OCI-LY7 (cell line): Measurements from ENCODE around the gene TRAPPC6A. TPM values are rescaled to one million over a fixed set of nuclear protein-coding genes. Genes with fewer than 3 reads are reported as not detected.
A peak's percentile ranks its signal among the peaks of the same experiment; 100 is the strongest.

Experiments
- BruUV-seq: library from RNA; stranded (reverse); fragments of 400-500 nt; replicated peaks from 2 replicates; lab custom pipeline; 2021; lab: Mats Ljungman, UMichigan
- CTCF ChIA-PET: fragments of 300-600 bp; sonication (Branson Sonifier 250); formaldehyde crosslinking; loops from one replicate; lab custom pipeline; 2022; ENCODE audit warnings: antibody characterized with exemption; ENCODE audit not compliant: unreplicated experiment; lab: Charles Lee
- POLR2A ChIA-PET: fragments of 300-600 bp; sonication (Branson Sonifier 250); formaldehyde crosslinking; loops from one replicate; lab custom pipeline; 2022; ENCODE audit warnings: antibody characterized with exemption; lab: Charles Lee
- DNase-seq: peaks from one replicate; pipeline ENCODE4 v3.0.0-alpha.2; 2015; ENCODE audit warnings: low spot score
- H2AFZ ChIP-seq: fragments of 200-600 bp; sonication (generic), shearing (Covaris generic); 2 replicates; pipeline ENCODE4 v1.6.1; 2014; ENCODE audit warnings: mild to moderate bottlenecking, antibody characterized with exemption, low read length, moderate library complexity
- H3K27ac ChIP-seq: fragments of 200-600 bp; sonication (generic); 2 replicates; pipeline ENCODE4 v1.5.1; 2014; ENCODE audit warnings: mixed run types, low read depth, mild to moderate bottlenecking, moderate library complexity, low read length, inconsistent platforms; ENCODE audit not compliant: poor library complexity, severe bottlenecking
- H3K36me3 ChIP-seq: fragments of 200-600 bp; sonication (generic); 2 replicates; pipeline ENCODE4 v1.6.1; 2014; ENCODE audit warnings: mild to moderate bottlenecking, antibody characterized with exemption, low read length, moderate library complexity, mixed read lengths; ENCODE audit not compliant: insufficient read depth
- H3K4me1 ChIP-seq: fragments of 200-600 bp; sonication (generic); 2 replicates; pipeline ENCODE4 v1.5.1; 2014; ENCODE audit warnings: mild to moderate bottlenecking, low read length; ENCODE audit not compliant: insufficient read depth, poor library complexity, severe bottlenecking
- H3K4me2 ChIP-seq: fragments of 200-600 bp; sonication (generic); 2 replicates; pipeline ENCODE4 v1.6.1; 2014; ENCODE audit warnings: mild to moderate bottlenecking, low read length
- H3K4me3 ChIP-seq: fragments of 200-600 bp; sonication (generic); 2 replicates; pipeline ENCODE4 v1.5.1; 2014; ENCODE audit warnings: mild to moderate bottlenecking, low read depth, low read length; ENCODE audit not compliant: poor library complexity, severe bottlenecking
- H3K79me2 ChIP-seq: fragments of 200-600 bp; sonication (generic); 2 replicates; pipeline ENCODE4 v1.6.1; 2016; ENCODE audit warnings: low read depth, mild to moderate bottlenecking, low read length, moderate library complexity, mixed read lengths; ENCODE audit not compliant: insufficient read depth
- H3K9me2 ChIP-seq: fragments of 200-600 bp; sonication (generic); 2 replicates; pipeline ENCODE4 v1.6.1; 2016; ENCODE audit warnings: mild to moderate bottlenecking, low read length, mixed read lengths; ENCODE audit not compliant: insufficient read depth
- H3K9me3 ChIP-seq: fragments of 200-600 bp; sonication (generic); 2 replicates; pipeline ENCODE4 v1.6.1; 2014; ENCODE audit warnings: mild to moderate bottlenecking, mixed run types, low read length, mixed read lengths
- H4K20me1 ChIP-seq: fragments of 200-600 bp; sonication (generic); 2 replicates; pipeline ENCODE4 v1.6.1; 2014; ENCODE audit warnings: mild to moderate bottlenecking, antibody characterized with exemption, low read length, moderate library complexity, mixed read lengths; ENCODE audit not compliant: insufficient read depth
- EZH2phosphoT487 ChIP-seq: fragments of 200-600 bp; sonication (generic); IDR thresholded peaks from 2 replicates; pipeline ENCODE4 v1.6.1; 2018; ENCODE audit warnings: low read depth, borderline replicate concordance, mild to moderate bottlenecking, mixed run types, antibody characterized with exemption, low read length, moderate library complexity, mixed read lengths
- intact Hi-C: fragments of 100-400 bp; cut with micrococcal nuclease; formaldehyde crosslinking; loops from one replicate; pipeline ENCODE4 v1.10.0; 2022; ENCODE audit not compliant: unreplicated experiment
- total RNA-seq, 2 experiments: library from RNA; depleted of rRNA in 1 of 2; stranded (reverse); fragments of >200 nt in 1 of 2; shearing (Covaris generic) in 1 of 2; gene quantifications; 2 replicates each; pipeline ENCODE4 v1.2.3, GENCODE V29; 2014 to 2022
- TF ChIP-seq, protein P1 (sequence below): fragments of 200-600 bp; sonication (generic); conservative IDR thresholded peaks from 2 replicates; pipeline ENCODE4 v1.5.1; 2014; ENCODE audit warnings: mild to moderate bottlenecking, antibody characterized with exemption, low read length, moderate library complexity, mixed read lengths

TRAPPC6A gene
- total RNA-seq, 2 experiments from 2014 or later = 55.6 to 70.9 TPM

DNA sequence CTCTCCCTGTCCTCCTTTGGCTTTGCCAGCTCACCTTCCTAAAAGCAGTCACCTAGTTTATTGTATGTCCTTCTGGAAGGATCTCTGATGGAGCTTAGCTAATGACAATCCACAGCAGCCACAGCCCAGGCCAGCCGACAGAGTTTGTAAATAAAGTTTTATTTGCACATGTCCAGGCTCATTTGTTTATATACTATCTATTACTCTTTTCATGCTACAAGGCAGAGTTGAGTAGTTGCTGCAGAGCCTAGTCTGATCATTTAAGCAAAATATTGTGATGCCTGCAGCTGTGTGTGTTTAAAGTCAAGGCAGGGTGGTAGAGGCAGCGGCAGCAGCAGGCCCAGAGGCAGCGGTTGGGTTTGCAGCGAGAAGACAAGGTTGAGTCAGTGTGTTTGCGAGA lies 49.9 kb downstream of the TRAPPC6A start:
- H3K27ac ChIP-seq = no peak overlapping the region
- no TSS peak for BruUV-seq
- DNase-seq = no peak
- no peaks in the 10 kb centered on the region for H3K9me3 ChIP-seq
- H3K4me1 ChIP-seq = peaks cover 54% of the 10 kb centered on the region
- H3K9me2 ChIP-seq = no peaks in the 10 kb centered on the region
- H3K4me3 ChIP-seq = no peak overlapping the region
- H3K36me3 ChIP-seq = peaks cover 10% of the 10 kb centered on the region; the same call in 1 of the 2 replicates
- TF ChIP-seq, protein P1, sequence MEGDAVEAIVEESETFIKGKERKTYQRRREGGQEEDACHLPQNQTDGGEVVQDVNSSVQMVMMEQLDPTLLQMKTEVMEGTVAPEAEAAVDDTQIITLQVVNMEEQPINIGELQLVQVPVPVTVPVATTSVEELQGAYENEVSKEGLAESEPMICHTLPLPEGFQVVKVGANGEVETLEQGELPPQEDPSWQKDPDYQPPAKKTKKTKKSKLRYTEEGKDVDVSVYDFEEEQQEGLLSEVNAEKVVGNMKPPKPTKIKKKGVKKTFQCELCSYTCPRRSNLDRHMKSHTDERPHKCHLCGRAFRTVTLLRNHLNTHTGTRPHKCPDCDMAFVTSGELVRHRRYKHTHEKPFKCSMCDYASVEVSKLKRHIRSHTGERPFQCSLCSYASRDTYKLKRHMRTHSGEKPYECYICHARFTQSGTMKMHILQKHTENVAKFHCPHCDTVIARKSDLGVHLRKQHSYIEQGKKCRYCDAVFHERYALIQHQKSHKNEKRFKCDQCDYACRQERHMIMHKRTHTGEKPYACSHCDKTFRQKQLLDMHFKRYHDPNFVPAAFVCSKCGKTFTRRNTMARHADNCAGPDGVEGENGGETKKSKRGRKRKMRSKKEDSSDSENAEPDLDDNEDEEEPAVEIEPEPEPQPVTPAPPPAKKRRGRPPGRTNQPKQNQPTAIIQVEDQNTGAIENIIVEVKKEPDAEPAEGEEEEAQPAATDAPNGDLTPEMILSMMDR = no peak
- TF ChIP-seq EZH2phosphoT487 = no peak
- CTCF ChIA-PET = no interaction called here
- H3K4me2 ChIP-seq = no peak overlapping the region
- POLR2A ChIA-PET = interaction anchor here (0.9 kb wide), 1 partner anchor 8 kb away, joined by 4 read pairs; no protein-coding TSS in a partner anchor
- peaks cover 4% of the 10 kb centered on the region; the same call in 1 of the 2 replicates for H4K20me1 ChIP-seq
- no peak overlapping the region for H2AFZ ChIP-seq
- intact Hi-C loops = no loop called here
- H3K79me2 ChIP-seq = peaks cover 21% of the 10 kb centered on the region; the same call in 1 of the 2 replicates

DNA sequence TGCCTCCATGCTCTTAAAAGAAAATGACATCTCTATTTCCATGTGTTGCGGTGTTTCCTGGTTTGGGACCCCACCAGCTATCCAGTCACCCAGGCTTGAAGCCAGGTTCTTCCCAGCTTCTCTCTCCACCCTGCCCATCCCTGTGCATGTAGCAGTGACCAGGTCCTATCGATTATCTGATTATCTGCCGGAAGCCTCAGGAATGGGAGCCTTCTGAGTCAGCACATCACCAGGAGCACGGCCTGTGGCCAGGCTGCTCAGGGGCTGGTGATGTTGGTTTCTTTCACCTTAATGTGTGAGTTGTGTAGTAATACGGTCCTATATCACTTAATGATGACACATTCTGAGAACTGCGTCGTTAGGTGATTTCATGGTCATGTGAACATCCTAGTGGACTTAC lies 51.4 kb downstream of the TRAPPC6A start:
- H3K9me2 ChIP-seq = no peaks in the 10 kb centered on the region
- POLR2A ChIA-PET = no interaction called here
- no peak overlapping the region for H2AFZ ChIP-seq
- H3K79me2 ChIP-seq = peaks cover 15% of the 10 kb centered on the region; the same call in 1 of the 2 replicates
- no peak overlapping the region for H3K4me3 ChIP-seq
- intact Hi-C loops = loop anchor here (1.0 kb wide), 1 partner anchor 46 kb away; no protein-coding TSS in a partner anchor
- CTCF ChIA-PET = interaction anchor here (1.9 kb wide), 1 partner anchor 10 kb away, joined by 8 read pairs; no protein-coding TSS in a partner anchor
- DNase-seq = no peak
- H3K9me3 ChIP-seq = no peaks in the 10 kb centered on the region
- H3K36me3 ChIP-seq = 0 out of 2 replicates have a peak, but pooled peaks cover 3% of the 10 kb centered on the region
- H3K27ac ChIP-seq = no peak overlapping the region
- no peak for TF ChIP-seq EZH2phosphoT487
- TF ChIP-seq, protein P1 = no peak
- H3K4me1 ChIP-seq = peaks cover 46% of the 10 kb centered on the region
- H4K20me1 ChIP-seq = peaks cover 4% of the 10 kb centered on the region; the same call in 1 of the 2 replicates
- H3K4me2 ChIP-seq = no peak overlapping the region
- no TSS peak for BruUV-seq

DNA sequence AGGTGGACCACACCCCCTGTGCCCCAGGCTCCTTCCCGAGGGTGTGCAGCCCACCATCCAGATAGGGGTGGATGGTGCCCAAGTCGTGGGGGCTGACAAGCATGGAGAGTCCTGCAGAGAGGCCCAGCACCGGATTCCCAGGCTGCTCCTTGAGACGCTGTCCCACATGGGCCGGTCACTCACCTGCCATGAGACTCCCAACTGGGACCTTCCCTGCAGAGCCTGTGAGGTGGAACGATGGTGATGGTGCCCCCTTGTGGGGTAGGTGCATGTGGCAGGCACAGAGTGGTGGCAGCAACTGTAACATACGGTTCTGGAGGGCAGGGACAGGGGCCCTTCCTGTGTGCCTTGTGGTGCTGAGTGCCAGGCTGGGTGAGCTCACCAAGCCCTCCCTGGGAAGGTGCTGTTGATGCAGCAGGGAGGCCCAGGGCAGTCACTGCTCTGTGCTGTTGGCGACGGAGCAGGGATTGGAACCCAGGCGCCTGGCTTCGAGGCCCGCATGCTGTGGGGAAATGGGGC lies 52.0 kb downstream of the TRAPPC6A start:
- ChIA-PET CTCF (interaction anchor here (1.9 kb wide), 1 partner anchor 11 kb away, joined by 8 read pairs; no protein-coding TSS in a partner anchor), POLR2A (interaction anchor here (0.9 kb wide), 1 partner anchor 74 kb away, joined by 3 read pairs; no protein-coding TSS in a partner anchor)
- no peaks in the 10 kb centered on the region for H3K9me3 ChIP-seq
- TF ChIP-seq, protein P1 = peak; percentile 85
- TF ChIP-seq EZH2phosphoT487 = no peak
- BruUV-seq = no TSS peak
- H3K4me3 ChIP-seq = no peak overlapping the region
- DNase-seq = peak; percentile 74
- peaks cover 19% of the 10 kb centered on the region; the same call in 1 of the 2 replicates for H3K79me2 ChIP-seq
- no peak overlapping the region for H2AFZ ChIP-seq
- peaks cover 4% of the 10 kb centered on the region; the same call in 1 of the 2 replicates for H4K20me1 ChIP-seq
- intact Hi-C loops = loop anchor here (1.0 kb wide), 1 partner anchor 46 kb away; no protein-coding TSS in a partner anchor
- peak overlapping the region; percentile 36; the same call in 1 of the 2 replicates for H3K4me2 ChIP-seq
- peaks cover 45% of the 10 kb centered on the region for H3K4me1 ChIP-seq
- H3K36me3 ChIP-seq = 0 out of 2 replicates have a peak, but pooled peaks cover 3% of the 10 kb centered on the region
- no peak overlapping the region for H3K27ac ChIP-seq
- H3K9me2 ChIP-seq = no peaks in the 10 kb centered on the region
